Measurements from ENCODE around the gene SHPK. TPM values are rescaled to one million over a fixed set of nuclear protein-coding genes. Genes with fewer than 3 reads are reported as not detected.

Gene SHPK
- total RNA-seq, 1 donor from 2014 or later: 7.8 TPM

- Histone ChIP-seq H2AFZ (ENCODE audit: low read depth, low read length) (no peak overlapping the region), H3K36me3 (ENCODE audit: insufficient read depth, low read length) (no peaks in the 10 kb centered on the region), H3K4me1 (ENCODE audit: insufficient read depth, low read length) (peaks cover 4% of the 10 kb centered on the region), H3K79me2 (ENCODE audit: insufficient read depth, low read length) (no peaks in the 10 kb centered on the region), H3K9me3 (ENCODE audit: insufficient read depth, low read depth, low read length) (no peaks in the 10 kb centered on the region), H3K27ac (ENCODE audit: low read depth, low read length) (no peak overlapping the region), H3K9ac (ENCODE audit: low read length) (no peak overlapping the region), H4K20me1 (ENCODE audit: insufficient read depth, low read length) (no peaks in the 10 kb centered on the region), H3K4me3 (ENCODE audit: insufficient read depth, low read depth, low read length) (no peak overlapping the region), H3K27me3 (ENCODE audit: insufficient read depth, low read length) (no peaks in the 10 kb centered on the region), H3K4me2 (ENCODE audit: low read length) (no peak overlapping the region)
- FAIRE-seq (no peak), DNase-seq (ENCODE audit: low read depth) (no peak)
- H3K4me3 Mint-ChIP-seq (ENCODE audit: unreplicated experiment): no peak overlapping the region
- no peaks in the 10 kb centered on the region for H3K9me3 Mint-ChIP-seq (ENCODE audit: unreplicated experiment)
- H3K27ac Mint-ChIP-seq (ENCODE audit: unreplicated experiment): no peak overlapping the region
- TF ChIP-seq CTCF (IDR thresholded peaks at IDR 0.05; ENCODE audit: insufficient read depth, low read depth, low read length) (no peak), EZH2 (IDR thresholded peaks at IDR 0.05; ENCODE audit: insufficient read depth, low read length) (no peak)
- no peaks in the 10 kb centered on the region for H3K27me3 Mint-ChIP-seq (ENCODE audit: low read depth, unreplicated experiment)
- no peaks in the 10 kb centered on the region for H3K4me1 Mint-ChIP-seq (ENCODE audit: low read depth, unreplicated experiment)
- H3K36me3 Mint-ChIP-seq (ENCODE audit: low read depth, unreplicated experiment): peaks cover 7% of the 10 kb centered on the region
Measured at GRCh38 chr17:3574231-3574630, 61.8 kb downstream of the SHPK start.

- Mint-ChIP-seq H3K27ac (ENCODE audit: unreplicated experiment) (no peak overlapping the region), H3K4me3 (ENCODE audit: unreplicated experiment) (no peak overlapping the region), H3K36me3 (ENCODE audit: low read depth, unreplicated experiment) (peaks cover 7% of the 10 kb centered on the region), H3K9me3 (ENCODE audit: unreplicated experiment) (no peaks in the 10 kb centered on the region), H3K4me1 (ENCODE audit: low read depth, unreplicated experiment) (no peaks in the 10 kb centered on the region), H3K27me3 (ENCODE audit: low read depth, unreplicated experiment) (no peaks in the 10 kb centered on the region)
- DNase-seq (ENCODE audit: low read depth): no peak
- H3K36me3 ChIP-seq (ENCODE audit: insufficient read depth, low read length): no peaks in the 10 kb centered on the region
- H3K27ac ChIP-seq (ENCODE audit: low read depth, low read length): no peak overlapping the region
- FAIRE-seq: no peak
- H3K79me2 ChIP-seq (ENCODE audit: insufficient read depth, low read length): no peaks in the 10 kb centered on the region
- H3K4me3 ChIP-seq (ENCODE audit: insufficient read depth, low read depth, low read length): no peak overlapping the region
- no peak overlapping the region for H3K4me2 ChIP-seq (ENCODE audit: low read length)
- H4K20me1 ChIP-seq (ENCODE audit: insufficient read depth, low read length): no peaks in the 10 kb centered on the region
- no peaks in the 10 kb centered on the region for H3K27me3 ChIP-seq (ENCODE audit: insufficient read depth, low read length)
- no peak overlapping the region for H3K9ac ChIP-seq (ENCODE audit: low read length)
- H3K4me1 ChIP-seq (ENCODE audit: insufficient read depth, low read length): peaks cover 4% of the 10 kb centered on the region
- no peak overlapping the region for H2AFZ ChIP-seq (ENCODE audit: low read depth, low read length)
- TF ChIP-seq CTCF (IDR thresholded peaks at IDR 0.05; ENCODE audit: insufficient read depth, low read depth, low read length): no peak
- no peak for TF ChIP-seq EZH2 (IDR thresholded peaks at IDR 0.05; ENCODE audit: insufficient read depth, low read length)
- no peaks in the 10 kb centered on the region for H3K9me3 ChIP-seq (ENCODE audit: insufficient read depth, low read depth, low read length)
Measured at GRCh38 chr17:3573246-3574100, 62.6 kb downstream of the SHPK start.

- Histone ChIP-seq H3K4me1 (ENCODE audit: insufficient read depth, low read length) (peaks cover 4% of the 10 kb centered on the region), H3K9me3 (ENCODE audit: insufficient read depth, low read depth, low read length) (no peaks in the 10 kb centered on the region), H3K36me3 (ENCODE audit: insufficient read depth, low read length) (no peaks in the 10 kb centered on the region), H3K27ac (ENCODE audit: low read depth, low read length) (no peak overlapping the region), H2AFZ (ENCODE audit: low read depth, low read length) (no peak overlapping the region), H3K4me3 (ENCODE audit: insufficient read depth, low read depth, low read length) (no peak overlapping the region), H3K27me3 (ENCODE audit: insufficient read depth, low read length) (no peaks in the 10 kb centered on the region), H3K9ac (ENCODE audit: low read length) (no peak overlapping the region), H4K20me1 (ENCODE audit: insufficient read depth, low read length) (no peaks in the 10 kb centered on the region), H3K4me2 (ENCODE audit: low read length) (no peak overlapping the region), H3K79me2 (ENCODE audit: insufficient read depth, low read length) (no peaks in the 10 kb centered on the region)
- H3K27me3 Mint-ChIP-seq (ENCODE audit: low read depth, unreplicated experiment): no peaks in the 10 kb centered on the region
- DNase-seq (ENCODE audit: low read depth): no peak
- TF ChIP-seq EZH2 (IDR thresholded peaks at IDR 0.05; ENCODE audit: insufficient read depth, low read length) (no peak), CTCF (IDR thresholded peaks at IDR 0.05; ENCODE audit: insufficient read depth, low read depth, low read length) (no peak)
- no peaks in the 10 kb centered on the region for H3K4me1 Mint-ChIP-seq (ENCODE audit: low read depth, unreplicated experiment)
- H3K9me3 Mint-ChIP-seq (ENCODE audit: unreplicated experiment): no peaks in the 10 kb centered on the region
- H3K27ac Mint-ChIP-seq (ENCODE audit: unreplicated experiment): no peak overlapping the region
- H3K36me3 Mint-ChIP-seq (ENCODE audit: low read depth, unreplicated experiment): peaks cover 9% of the 10 kb centered on the region
- FAIRE-seq: no peak
- H3K4me3 Mint-ChIP-seq (ENCODE audit: unreplicated experiment): no peak overlapping the region
Measured at GRCh38 chr17:3572231-3572630, 63.8 kb downstream of the SHPK start.

All from astrocyte (in vitro differentiated cells and primary cell).